ENCODE data around the gene H6PD.

Gene H6PD

DNA sequence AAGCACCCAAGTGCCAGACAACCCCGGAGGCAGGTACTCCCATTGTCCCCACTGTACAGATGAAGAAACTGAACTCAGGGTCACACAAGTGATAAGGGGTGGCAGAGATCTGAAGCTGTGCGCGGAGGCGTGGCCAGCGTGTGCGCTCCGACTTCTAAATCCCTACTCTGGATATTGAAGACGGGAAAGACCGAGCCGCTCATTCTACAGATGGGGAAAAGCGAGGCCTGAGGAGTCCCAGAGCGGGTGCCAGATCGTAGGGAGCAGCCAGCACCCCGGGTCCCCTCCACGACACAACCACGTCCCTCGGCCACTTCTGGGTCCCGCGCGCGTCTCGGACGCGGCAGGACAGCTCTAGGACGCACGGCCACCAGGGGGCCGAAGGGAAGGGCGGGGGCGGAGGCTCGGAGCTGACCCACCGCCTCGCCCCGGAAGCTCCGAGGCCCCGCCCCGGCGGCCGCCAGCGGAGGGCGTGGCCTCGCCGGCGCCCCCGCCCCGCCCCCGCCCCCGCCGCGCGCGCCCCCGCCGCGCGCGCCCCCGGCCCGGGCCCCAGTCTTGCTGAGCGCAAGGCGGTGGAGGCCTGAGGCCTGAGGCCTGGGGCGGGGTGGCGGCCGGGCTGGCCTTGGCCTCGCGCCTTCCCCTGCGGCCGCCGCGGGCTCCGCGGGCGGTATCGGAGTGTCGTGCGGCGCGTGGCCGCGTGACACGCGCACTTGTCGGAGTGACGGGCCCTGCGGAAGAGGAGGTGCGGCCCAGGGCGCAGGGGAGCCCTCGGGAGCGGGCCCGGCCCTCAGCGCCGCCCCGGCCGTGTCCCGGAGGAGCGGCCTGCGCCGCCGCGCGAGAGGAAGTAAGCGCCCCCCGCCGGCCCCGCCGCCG lies at the start of gene H6PD:
H6PD (plus strand) TSS at position 552 of the 873 bp plus-strand sequence. CDS start 10,161 bp downstream, outside the sequence.
- peak within 1 kb of the TSS; percentile 65 for H3K4me3 ChIP-seq (ENCODE audit: low read depth, low read length)
- in situ Hi-C loops (cut with HindIII; ENCODE audit: low sequenced_read_pairs), result no loop called here
- peak; percentile 75 for DNase-seq (ENCODE audit: low read depth, low spot score)
- TF ChIP-seq, protein P1, sequence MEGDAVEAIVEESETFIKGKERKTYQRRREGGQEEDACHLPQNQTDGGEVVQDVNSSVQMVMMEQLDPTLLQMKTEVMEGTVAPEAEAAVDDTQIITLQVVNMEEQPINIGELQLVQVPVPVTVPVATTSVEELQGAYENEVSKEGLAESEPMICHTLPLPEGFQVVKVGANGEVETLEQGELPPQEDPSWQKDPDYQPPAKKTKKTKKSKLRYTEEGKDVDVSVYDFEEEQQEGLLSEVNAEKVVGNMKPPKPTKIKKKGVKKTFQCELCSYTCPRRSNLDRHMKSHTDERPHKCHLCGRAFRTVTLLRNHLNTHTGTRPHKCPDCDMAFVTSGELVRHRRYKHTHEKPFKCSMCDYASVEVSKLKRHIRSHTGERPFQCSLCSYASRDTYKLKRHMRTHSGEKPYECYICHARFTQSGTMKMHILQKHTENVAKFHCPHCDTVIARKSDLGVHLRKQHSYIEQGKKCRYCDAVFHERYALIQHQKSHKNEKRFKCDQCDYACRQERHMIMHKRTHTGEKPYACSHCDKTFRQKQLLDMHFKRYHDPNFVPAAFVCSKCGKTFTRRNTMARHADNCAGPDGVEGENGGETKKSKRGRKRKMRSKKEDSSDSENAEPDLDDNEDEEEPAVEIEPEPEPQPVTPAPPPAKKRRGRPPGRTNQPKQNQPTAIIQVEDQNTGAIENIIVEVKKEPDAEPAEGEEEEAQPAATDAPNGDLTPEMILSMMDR (IDR thresholded peaks at IDR 0.05; ENCODE audit: low read depth, low read length), result peak; percentile 67

GRCh38 chr1:9186082-9186859 lies 48.3 kb upstream of the H6PD start:
- TF ChIP-seq, protein P1 (IDR thresholded peaks at IDR 0.05; ENCODE audit: low read depth, low read length), result no peak
- in situ Hi-C loops (cut with HindIII; ENCODE audit: low sequenced_read_pairs), result no loop called here
- H3K4me3 ChIP-seq (ENCODE audit: low read depth, low read length), result no peak overlapping the region
- DNase-seq (ENCODE audit: low read depth, low spot score), result peak; percentile 74

- H3K4me3 ChIP-seq (ENCODE audit: low read depth, low read length), result no peak overlapping the region
- in situ Hi-C loops (cut with HindIII; ENCODE audit: low sequenced_read_pairs), result no loop called here
- TF ChIP-seq, protein P1 (IDR thresholded peaks at IDR 0.05; ENCODE audit: low read depth, low read length), result no peak
- no peak for DNase-seq (ENCODE audit: low read depth, low spot score)
These were observed 47.6 kb upstream of the H6PD start for GRCh38 chr1:9187004-9187403.

GRCh38 chr1:9190234-9190633 lies 44.3 kb upstream of the H6PD start:
- TF ChIP-seq, protein P1 (IDR thresholded peaks at IDR 0.05; ENCODE audit: low read depth, low read length), result no peak
- H3K4me3 ChIP-seq (ENCODE audit: low read depth, low read length), result no peak overlapping the region
- DNase-seq (ENCODE audit: low read depth, low spot score), result no peak
- in situ Hi-C loops (cut with HindIII; ENCODE audit: low sequenced_read_pairs), result no loop called here

GRCh38 chr1:9191231-9191630 lies 43.3 kb upstream of the H6PD start:
- in situ Hi-C loops (cut with HindIII; ENCODE audit: low sequenced_read_pairs), result no loop called here
- no peak overlapping the region for H3K4me3 ChIP-seq (ENCODE audit: low read depth, low read length)
- no peak for DNase-seq (ENCODE audit: low read depth, low spot score)
- TF ChIP-seq, protein P1 (IDR thresholded peaks at IDR 0.05; ENCODE audit: low read depth, low read length), result no peak

GRCh38 chr1:9192578-9193232 lies 41.9 kb upstream of the H6PD start:
- no peak overlapping the region for H3K4me3 ChIP-seq (ENCODE audit: low read depth, low read length)
- DNase-seq (ENCODE audit: low read depth, low spot score), result no peak
- in situ Hi-C loops (cut with HindIII; ENCODE audit: low sequenced_read_pairs), result no loop called here
- TF ChIP-seq, protein P1 (IDR thresholded peaks at IDR 0.05; ENCODE audit: low read depth, low read length), result no peak
